Ascending aorta (tissue), 2 donors: ENCODE results near the gene CNTNAP2. TPM values are rescaled to one million over a fixed set of nuclear protein-coding genes. Genes with fewer than 3 reads are reported as not detected.

Source experiments
- DNase-seq, 2 donors: peaks; one replicate each; pipeline ENCODE4 v3.0.0-alpha.2; 2019; ENCODE audit warnings: low spot score in 2 of 2
- H3K27ac ChIP-seq, 2 donors: fragments of 200-600 bp; sonication (generic); one replicate each; pipeline ENCODE4 v1.5.1; 2016 to 2017; ENCODE audit warnings: mild to moderate bottlenecking in 1 of 2
- H3K27me3 ChIP-seq: fragments of 200-600 bp; sonication (generic); one replicate; pipeline ENCODE4 v1.5.1; 2017
- H3K36me3 ChIP-seq, 2 donors: fragments of 200-600 bp; sonication (generic); one replicate each; pipeline ENCODE4 v1.5.1; 2016
- H3K4me1 ChIP-seq, 2 donors: fragments of 200-600 bp; sonication (generic); one replicate each; pipeline ENCODE4 v1.5.1; 2016 to 2017; ENCODE audit warnings: mild to moderate bottlenecking in 1 of 2
- H3K4me3 ChIP-seq, 2 donors: fragments of 200-600 bp; sonication (generic); one replicate each; pipeline ENCODE4 v1.5.1; 2016 to 2017; ENCODE audit warnings: mild to moderate bottlenecking in 1 of 2
- H3K9me3 ChIP-seq, 2 donors: fragments of 200-600 bp; sonication (generic); one replicate each; pipeline ENCODE4 v1.5.1; 2016
- CTCF ChIP-seq, 3 experiments: fragments of 200-600 bp in 2 of 3; fragments of 450-650 bp in 1 of 3; sonication (generic) in 2 of 3; IDR thresholded peaks; one replicate each; pipeline ENCODE4 v1.5.1; 2016 to 2019; ENCODE audit warnings: antibody characterized with exemption in 3 of 3, mild to moderate bottlenecking in 1 of 3, moderate library complexity in 1 of 3
- intact Hi-C: fragments of 100-400 bp; cut with DNase I; formaldehyde crosslinking; loops from one replicate; pipeline ENCODE4 v1.15.1; 2023
- total RNA-seq: library from RNA; depleted of rRNA; stranded (reverse); fragments of >200 nt; gene quantifications from one replicate; pipeline ENCODE4 v1.1.0, GENCODE V29; 2016

CNTNAP2 gene
- total RNA-seq, 1 donor from 2014 or later = not detected

GRCh38 chr7:146090023-146090645 lies 26.5 kb upstream of the CNTNAP2 start:
- Histone ChIP-seq H3K27me3 (no peaks in the 10 kb centered on the region), H3K9me3 (no peaks in the 10 kb centered on the region), H3K4me1 (no peaks in the 10 kb centered on the region), H3K36me3 (no peaks in the 10 kb centered on the region), H3K27ac (no peak overlapping the region), H3K4me3 (no peak overlapping the region)
- intact Hi-C loops = no loop called here
- DNase-seq = no peak
- peak in 2 of 3 experiments; percentile 14 to 37 for TF ChIP-seq CTCF (IDR thresholded peaks at IDR 0.05)

GRCh38 chr7:146094356-146094755 lies 22.2 kb upstream of the CNTNAP2 start:
- no peak overlapping the region for H3K27ac ChIP-seq
- intact Hi-C loops = no loop called here
- H3K9me3 ChIP-seq = no peaks in the 10 kb centered on the region
- H3K36me3 ChIP-seq = no peaks in the 10 kb centered on the region
- H3K4me3 ChIP-seq = no peak overlapping the region
- no peak for TF ChIP-seq CTCF (IDR thresholded peaks at IDR 0.05)
- no peaks in the 10 kb centered on the region for H3K4me1 ChIP-seq
- H3K27me3 ChIP-seq = no peaks in the 10 kb centered on the region
- no peak for DNase-seq

GRCh38 chr7:146096994-146097393 lies 19.6 kb upstream of the CNTNAP2 start:
- no peak for TF ChIP-seq CTCF (IDR thresholded peaks at IDR 0.05)
- Histone ChIP-seq H3K4me1 (no peaks in the 10 kb centered on the region), H3K36me3 (no peaks in the 10 kb centered on the region), H3K27ac (no peak overlapping the region), H3K9me3 (no peaks in the 10 kb centered on the region), H3K4me3 (no peak overlapping the region), H3K27me3 (no peaks in the 10 kb centered on the region)
- no peak for DNase-seq
- intact Hi-C loops = no loop called here

GRCh38 chr7:146106319-146106718 lies 10.3 kb upstream of the CNTNAP2 start:
- TF ChIP-seq CTCF (IDR thresholded peaks at IDR 0.05) = no peak
- DNase-seq = no peak
- no peak overlapping the region for H3K4me3 ChIP-seq
- no peaks in the 10 kb centered on the region for H3K4me1 ChIP-seq
- intact Hi-C loops = no loop called here
- H3K9me3 ChIP-seq = no peaks in the 10 kb centered on the region
- H3K27me3 ChIP-seq = no peaks in the 10 kb centered on the region
- no peak overlapping the region for H3K27ac ChIP-seq
- H3K36me3 ChIP-seq = no peaks in the 10 kb centered on the region

GRCh38 chr7:146112755-146113154 lies 3.8 kb upstream of the CNTNAP2 start:
- no peak for DNase-seq
- intact Hi-C loops = no loop called here
- TF ChIP-seq CTCF (IDR thresholded peaks at IDR 0.05) = no peak
- H3K36me3 ChIP-seq = no peaks in the 10 kb centered on the region
- H3K4me1 ChIP-seq = peaks cover 0 to 9% of the 10 kb centered on the region in 2 donors
- no peak overlapping the region for H3K27ac ChIP-seq
- no peaks in the 10 kb centered on the region for H3K27me3 ChIP-seq
- H3K4me3 ChIP-seq = no peak overlapping the region
- no peaks in the 10 kb centered on the region for H3K9me3 ChIP-seq

- Histone ChIP-seq H3K36me3 (no peaks in the 10 kb centered on the region), H3K9me3 (no peaks in the 10 kb centered on the region), H3K4me3 (peak overlapping the region; percentile 24 to 59), H3K27me3 (no peaks in the 10 kb centered on the region), H3K27ac (no peak overlapping the region), H3K4me1 (peaks cover 0 to 9% of the 10 kb centered on the region in 2 donors)
- no peak for DNase-seq
- TF ChIP-seq CTCF (IDR thresholded peaks at IDR 0.05) = no peak
- intact Hi-C loops = no loop called here
Measured at GRCh38 chr7:146115548-146115850, 1.1 kb upstream of the CNTNAP2 start.
